Suprapubic skin (tissue), 4 donors: ENCODE measurements around the gene PACRG.

Experiments used
- POLR2A ChIP-seq, 2 donors: fragments of 450-650 bp; IDR thresholded peaks; one replicate each; pipeline ENCODE4 v1.6.1; 2017; ENCODE audit warnings: antibody characterized with exemption in 2 of 2, mild to moderate bottlenecking in 2 of 2, moderate library complexity in 2 of 2
- POLR2AphosphoS5 ChIP-seq, 3 donors: sonication (generic); formaldehyde crosslinking; IDR thresholded peaks; one replicate each; pipeline ENCODE4 v1.6.1; 2017; ENCODE audit warnings: antibody characterized with exemption in 3 of 3

DNA sequence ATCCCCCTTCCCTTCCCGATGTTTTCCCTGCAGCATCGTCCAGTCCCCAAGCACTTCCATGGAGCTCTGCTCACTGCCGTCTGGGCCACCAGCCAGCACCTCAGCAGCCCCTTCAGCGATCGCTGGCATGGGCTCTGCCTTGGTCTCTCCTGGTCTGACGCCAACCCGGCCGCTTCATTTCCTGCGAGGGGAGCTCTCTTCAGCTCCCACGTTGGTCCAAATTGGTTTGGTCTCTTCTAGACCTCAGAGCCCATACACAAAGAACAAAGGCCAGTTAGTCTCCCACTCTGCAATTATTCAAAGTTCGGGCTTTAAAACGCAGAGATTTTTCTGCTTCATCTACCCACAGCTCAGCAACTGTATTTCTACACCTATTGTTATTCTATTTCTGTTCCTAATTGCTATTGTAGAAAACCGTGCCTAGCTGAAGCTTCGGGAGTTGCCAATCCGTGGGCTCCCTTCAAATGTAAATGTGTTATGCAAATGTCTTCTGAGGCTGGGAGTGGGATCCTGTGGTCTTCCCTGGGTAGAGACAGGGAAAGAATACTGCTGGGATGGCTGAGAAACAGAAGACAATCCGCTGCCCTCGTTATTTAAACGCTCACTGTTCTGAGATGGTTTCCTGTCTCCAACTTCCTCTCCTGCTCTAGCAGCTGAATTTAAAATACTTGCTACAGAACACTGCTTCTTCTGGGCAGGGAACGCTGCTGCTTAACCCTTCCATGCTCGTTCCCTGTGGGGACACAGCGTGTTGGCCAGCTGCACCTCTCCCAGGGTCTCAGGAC, 532.5 kb downstream of the PACRG start:
- no peak for TF ChIP-seq POLR2A (IDR thresholded peaks at IDR 0.05)
- TF ChIP-seq POLR2AphosphoS5 (IDR thresholded peaks at IDR 0.05), result no peak
